CD14-positive monocyte (primary cell): ENCODE results near the gene TNPO3. TPM values are rescaled to one million over a fixed set of nuclear protein-coding genes. Genes with fewer than 3 reads are reported as not detected.
"Not testable (repeated sequence)": the region's sequence is repeated elsewhere in the genome, so short reads cannot be mapped to it uniquely, and the experiment has no call there.

ENCODE experiments used
- DNase-seq, 3 donors: peaks; one replicate each; pipeline ENCODE4 v3.0.0-alpha.2; 2011 to 2022
- H2AFZ ChIP-seq: 2 replicates; pipeline ENCODE4 v1.6.0; 2012; ENCODE audit warnings: mild to moderate bottlenecking, low read depth, low read length, inconsistent platforms; ENCODE audit not compliant: insufficient read depth, poor library complexity, severe bottlenecking
- H3K27ac ChIP-seq, 2 donors: 1 replicate in 1 of 2; 2 replicates in 1 of 2; pipeline ENCODE4 v1.5.1; 2012 to 2013; ENCODE audit warnings: low read length in 2 of 2, control low read depth in 1 of 2, inconsistent platforms in 1 of 2, low read depth in 1 of 2, mild to moderate bottlenecking in 1 of 2
- H3K27me3 ChIP-seq, 2 donors: one replicate each; pipeline versions ENCODE4 v1.6.0 to v1.6.1; 2011 to 2013; ENCODE audit warnings: low read length in 2 of 2; ENCODE audit not compliant: control insufficient read depth in 2 of 2, insufficient read depth in 2 of 2
- H3K36me3 ChIP-seq, 2 donors: replicated peaks in 1 of 2; 1 replicate in 1 of 2; 2 replicates in 1 of 2; pipeline versions ENCODE4 v1.5.1 to v1.6.1; 2012 to 2013; ENCODE audit warnings: low read length in 2 of 2, control low read depth in 1 of 2, inconsistent platforms in 1 of 2, mild to moderate bottlenecking in 1 of 2; ENCODE audit not compliant: insufficient read depth in 2 of 2, control insufficient read depth in 1 of 2
- H3K4me1 ChIP-seq, 2 donors: 1 replicate in 1 of 2; 2 replicates in 1 of 2; pipeline versions ENCODE4 v1.5.1 to v1.6.1; 2012 to 2013; ENCODE audit warnings: low read length in 2 of 2, control low read depth in 1 of 2, inconsistent platforms in 1 of 2, mild to moderate bottlenecking in 1 of 2, moderate library complexity in 1 of 2; ENCODE audit not compliant: insufficient read depth in 2 of 2, control insufficient read depth in 1 of 2
- H3K4me2 ChIP-seq: replicated peaks from 2 replicates; pipeline ENCODE3; 2012; ENCODE audit warnings: low read length, moderate library complexity, mild to moderate bottlenecking; ENCODE audit not compliant: poor library complexity, severe bottlenecking; ENCODE audit errors: extremely low read depth
- H3K4me3 ChIP-seq, 3 experiments: fragments of 200-600 bp in 1 of 3; sonication (generic) in 1 of 3; replicated peaks in 1 of 3; 1 replicate in 2 of 3; 2 replicates in 1 of 3; pipeline ENCODE4 v1.5.1; 2011 to 2013; ENCODE audit warnings: low read length in 3 of 3, mild to moderate bottlenecking in 3 of 3, control low read depth in 2 of 3, low read depth in 2 of 3, inconsistent platforms in 1 of 3, moderate library complexity in 1 of 3
- H3K79me2 ChIP-seq: 2 replicates; pipeline ENCODE4 v1.6.0; 2012; ENCODE audit warnings: mild to moderate bottlenecking, control low read depth, inconsistent platforms, low read length, moderate library complexity; ENCODE audit not compliant: insufficient read depth
- H3K9ac ChIP-seq: 2 replicates; pipeline ENCODE4 v1.6.0; 2017; ENCODE audit warnings: low read length, mild to moderate bottlenecking; ENCODE audit not compliant: insufficient read depth, poor library complexity, severe bottlenecking
- H3K9me3 ChIP-seq, 2 donors: replicated peaks in 1 of 2; 1 replicate in 1 of 2; 2 replicates in 1 of 2; pipeline versions ENCODE4 v1.5.1 to v1.6.1; 2012 to 2013; ENCODE audit warnings: low read length in 2 of 2, control low read depth in 1 of 2; ENCODE audit not compliant: control insufficient read depth in 1 of 2, insufficient read depth in 1 of 2
- H4K20me1 ChIP-seq: 2 replicates; pipeline ENCODE4 v1.6.0; 2012; ENCODE audit warnings: mild to moderate bottlenecking, low read length, control low read depth, moderate library complexity; ENCODE audit not compliant: insufficient read depth
- H3K27ac Mint-ChIP-seq, 7 donors: one replicate each; pipeline ENCODE4 v1.8.0; 2020; ENCODE audit warnings: mild to moderate bottlenecking in 7 of 7, mixed read lengths in 7 of 7, moderate library complexity in 6 of 7, inconsistent platforms in 2 of 7
- H3K27me3 Mint-ChIP-seq, 3 donors: one replicate each; pipeline ENCODE4 v1.8.0; 2021 to 2022; ENCODE audit warnings: low read depth in 3 of 3, mild to moderate bottlenecking in 3 of 3, mixed read lengths in 3 of 3, moderate library complexity in 3 of 3, inconsistent platforms in 1 of 3
- H3K36me3 Mint-ChIP-seq, 2 donors: one replicate each; pipeline ENCODE4 v1.8.0; 2020; ENCODE audit warnings: mixed read lengths in 2 of 2, inconsistent platforms in 1 of 2, mild to moderate bottlenecking in 1 of 2
- H3K4me1 Mint-ChIP-seq: one replicate; pipeline ENCODE4 v1.8.0; 2020; ENCODE audit warnings: mild to moderate bottlenecking, mixed read lengths
- H3K4me3 Mint-ChIP-seq, 2 donors: one replicate each; pipeline ENCODE4 v1.8.0; 2020; ENCODE audit warnings: mild to moderate bottlenecking in 2 of 2, mixed read lengths in 2 of 2, moderate library complexity in 1 of 2
- H3K9me3 Mint-ChIP-seq, 7 donors: one replicate each; pipeline ENCODE4 v1.8.0; 2020 to 2022; ENCODE audit warnings: mixed read lengths in 7 of 7, mild to moderate bottlenecking in 6 of 7, moderate library complexity in 6 of 7, inconsistent platforms in 2 of 7
- CTCF ChIP-seq: fragments of 200-600 bp; IDR thresholded peaks from one replicate; pipeline ENCODE4 v1.8.0; 2022; ENCODE audit warnings: antibody characterized with exemption, mild to moderate bottlenecking
- WGBS: methylation state at CpG from one replicate; pipeline ENCODE4 v1.1.5; 2013; ENCODE audit warnings: missing lambda C conversion rate; ENCODE audit not compliant: insufficient coverage; 5-methylcytosine and 5-hydroxymethylcytosine counted together
- intact Hi-C, 2 donors: fragments of 100-400 bp; cut with micrococcal nuclease; formaldehyde crosslinking; loops; one replicate each; pipeline versions ENCODE4 v1.15.0 to v1.15.1; 2023
- polyA plus RNA-seq, 3 donors: library from polyadenylated mRNA; depleted of rRNA in 1 of 3; unstranded in 2 of 3; stranded (reverse) in 1 of 3; fragments of 300-500 nt in 2 of 3; fragments of >200 nt in 1 of 3; fragmentation: Illumina TruSeq in 2 of 3; gene quantifications; 1 replicate in 2 of 3; 2 replicates in 1 of 3; pipeline ENCODE4 v1.2.3, GENCODE V29; 2012 to 2021

TNPO3 gene
- polyA plus RNA-seq, 3 donors: 17.0 to 23.8 (median 19.7) TPM

DNA sequence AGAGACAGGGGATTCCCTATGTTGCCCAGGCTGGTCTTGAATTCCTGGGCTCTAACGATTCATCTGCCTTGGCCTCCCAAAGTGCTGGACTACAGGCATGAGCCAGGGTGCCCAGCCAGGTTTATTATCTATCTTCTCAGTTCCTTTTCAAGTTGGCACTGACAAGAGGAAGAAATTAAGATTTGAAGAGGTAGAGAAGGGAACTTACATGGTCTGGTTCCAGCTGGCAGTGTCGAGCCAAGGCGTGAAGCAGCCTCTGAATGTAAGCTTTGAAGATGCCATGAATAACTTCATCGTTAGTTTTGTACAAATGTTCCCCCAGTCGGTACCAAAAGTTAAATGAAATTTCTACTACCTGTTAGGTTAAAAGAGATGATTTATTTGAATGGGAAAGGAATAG is 57.7 kb downstream of the TNPO3 start:
- Mint-ChIP-seq H3K4me1 (no peaks in the 10 kb centered on the region), H3K36me3 (peaks cover 67 to 89% of the 10 kb centered on the region in 2 donors), H3K27me3 (no peaks in the 10 kb centered on the region), H3K4me3 (no peak overlapping the region), H3K27ac (peak overlapping the region in 1 of 7 donors; percentile 40), H3K9me3 (no peaks in the 10 kb centered on the region)
- no peak overlapping the region for H3K27ac ChIP-seq
- no peak overlapping the region for H3K4me3 ChIP-seq
- intact Hi-C loops: no loop called here
- H4K20me1 ChIP-seq: no peaks in the 10 kb centered on the region
- H3K27me3 ChIP-seq: no peaks in the 10 kb centered on the region
- no peak overlapping the region for H2AFZ ChIP-seq
- H3K79me2 ChIP-seq: peaks cover 12% of the 10 kb centered on the region
- H3K4me1 ChIP-seq: no peaks in the 10 kb centered on the region
- no peaks in the 10 kb centered on the region for H3K9me3 ChIP-seq
- WGBS: 100% methylated on average over 3 of the region's 5 CpGs
- no peak overlapping the region for H3K9ac ChIP-seq
- peaks cover 79 to 98% of the 10 kb centered on the region in 2 donors for H3K36me3 ChIP-seq
- no peak for TF ChIP-seq CTCF
- no peak for DNase-seq
- H3K4me2 ChIP-seq: no peak overlapping the region

DNA sequence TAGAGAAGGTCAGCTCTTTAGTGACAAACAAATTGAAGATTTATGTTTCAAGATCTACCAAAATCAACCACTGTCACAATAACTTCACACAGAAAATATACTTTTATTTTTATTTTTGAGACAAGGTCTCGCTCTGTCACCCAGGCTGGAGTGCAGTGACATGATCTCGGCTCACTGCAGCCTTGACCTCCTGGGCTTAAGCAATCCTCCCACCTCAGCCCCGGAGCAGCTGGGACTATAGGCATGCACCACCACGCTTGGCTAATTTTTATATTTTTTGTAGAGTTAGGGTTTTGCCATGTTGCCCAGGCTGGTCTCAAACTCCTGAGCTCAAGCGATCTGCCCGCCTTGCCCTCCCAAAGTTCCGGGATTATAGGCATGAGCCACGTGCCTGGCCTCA is 60.4 kb downstream of the TNPO3 start:
- H3K27me3 ChIP-seq, H3K4me1 ChIP-seq, H3K4me2 ChIP-seq, H3K27ac Mint-ChIP-seq, H3K9me3 Mint-ChIP-seq, H4K20me1 ChIP-seq, H2AFZ ChIP-seq, H3K4me3 ChIP-seq, H3K27me3 Mint-ChIP-seq, H3K9me3 ChIP-seq, DNase-seq, H3K4me3 Mint-ChIP-seq, intact Hi-C loops, H3K79me2 ChIP-seq, H3K27ac ChIP-seq, H3K4me1 Mint-ChIP-seq, H3K9ac ChIP-seq: not testable (repeated sequence)
- 100% methylated on average over 2 of the region's 8 CpGs for WGBS
- H3K36me3 ChIP-seq: peaks cover 79 to 98% of the 10 kb centered on the region in 2 donors
- H3K36me3 Mint-ChIP-seq: peaks cover 69 to 89% of the 10 kb centered on the region in 2 donors
